Hepatocyte (in vitro differentiated cells): ENCODE data around the gene HEPHL1. TPM values are rescaled to one million over a fixed set of nuclear protein-coding genes. Genes with fewer than 3 reads are reported as not detected.

Experiments used
- DNase-seq: peaks from one replicate; pipeline ENCODE4 v3.0.0-alpha.2; 2016; ENCODE audit warnings: low spot score
- H2AFZ ChIP-seq: fragments of 200-600 bp; sonication (generic); 2 replicates; pipeline ENCODE4 v1.6.0; 2016; ENCODE audit warnings: antibody characterized with exemption, mild to moderate bottlenecking
- H3K27ac ChIP-seq: fragments of 200-600 bp; sonication (generic); 2 replicates; pipeline ENCODE4 v1.5.1; 2016; ENCODE audit warnings: mild to moderate bottlenecking
- H3K27me3 ChIP-seq: fragments of 200-600 bp; sonication (generic); 2 replicates; pipeline ENCODE4 v1.6.1; 2016
- H3K36me3 ChIP-seq: fragments of 200-600 bp; sonication (generic); replicated peaks from 2 replicates; pipeline ENCODE4 v1.5.1; 2016; ENCODE audit warnings: low read depth; ENCODE audit not compliant: insufficient read depth
- H3K4me1 ChIP-seq: fragments of 200-600 bp; sonication (generic); 2 replicates; pipeline ENCODE4 v1.5.1; 2016; ENCODE audit warnings: mild to moderate bottlenecking, moderate library complexity; ENCODE audit not compliant: insufficient read depth
- H3K4me2 ChIP-seq: fragments of 200-600 bp; sonication (generic); 2 replicates; pipeline ENCODE4 v1.6.0; 2016
- H3K4me3 ChIP-seq: fragments of 200-600 bp; sonication (generic); 2 replicates; pipeline ENCODE4 v1.5.1; 2016; ENCODE audit warnings: mild to moderate bottlenecking
- H3K79me2 ChIP-seq: fragments of 200-600 bp; sonication (generic); 2 replicates; pipeline ENCODE4 v1.6.0; 2017; ENCODE audit warnings: mild to moderate bottlenecking
- H3K9me2 ChIP-seq: fragments of 200-600 bp; sonication (generic); replicated peaks from 2 replicates; pipeline ENCODE4 v1.6.0; 2017; ENCODE audit warnings: mild to moderate bottlenecking; ENCODE audit not compliant: insufficient read depth
- H3K9me3 ChIP-seq: fragments of 200-600 bp; sonication (generic); 2 replicates; pipeline ENCODE4 v1.5.1; 2016; ENCODE audit warnings: low read depth, mild to moderate bottlenecking
- H4K20me1 ChIP-seq: fragments of 200-600 bp; sonication (generic); 2 replicates; pipeline ENCODE4 v1.6.0; 2016; ENCODE audit warnings: mild to moderate bottlenecking; ENCODE audit not compliant: insufficient read depth, poor library complexity, severe bottlenecking
- CTCF ChIP-seq: fragments of 200-600 bp; sonication (generic); IDR thresholded peaks from 2 replicates; pipeline ENCODE4 v1.5.1; 2016; ENCODE audit warnings: antibody characterized with exemption, mild to moderate bottlenecking; ENCODE audit not compliant: poor library complexity
- EZH2 ChIP-seq: fragments of 200-600 bp; sonication (generic); IDR thresholded peaks from 2 replicates; pipeline ENCODE4 v1.6.1; 2016; ENCODE audit warnings: antibody characterized with exemption, mild to moderate bottlenecking, borderline replicate concordance
- EZH2phosphoT487 ChIP-seq: fragments of 200-600 bp; sonication (generic); IDR thresholded peaks from one replicate; pipeline ENCODE4 v1.6.1; 2018; ENCODE audit warnings: antibody characterized with exemption, mild to moderate bottlenecking, low read depth, moderate library complexity; ENCODE audit not compliant: unreplicated experiment, severe bottlenecking
- WGBS: methylation state at CpG from one replicate; pipeline ENCODE4 v1.1.6; 2016; ENCODE audit warnings: low lambda C conversion rate; ENCODE audit errors: missing lambda C conversion rate; 5-methylcytosine and 5-hydroxymethylcytosine counted together
- polyA plus RNA-seq: library from polyadenylated mRNA; unstranded; fragments of >200 nt; fragmentation: Nextera tagmentation; extraction: Ambion mirVana; gene quantifications from 2 replicates; pipeline ENCODE4 v1.2.1, GENCODE V29; 2016
- total RNA-seq: library from RNA; depleted of rRNA; stranded (reverse); fragments of >200 nt; gene quantifications from 2 replicates; pipeline ENCODE4 v1.2.3, GENCODE V29; 2014

HEPHL1 gene
- total and polyA plus RNA-seq, 2 experiments from 2014 or later = 0.07 to 0.17 TPM

- WGBS = 67% methylated on average over 3 of the region's 3 CpGs
- no peaks in the 10 kb centered on the region for H3K4me1 ChIP-seq
- no peak overlapping the region for H3K27ac ChIP-seq
- no peaks in the 10 kb centered on the region for H3K79me2 ChIP-seq
- no peaks in the 10 kb centered on the region for H3K36me3 ChIP-seq
- no peaks in the 10 kb centered on the region for H3K9me3 ChIP-seq
- no peaks in the 10 kb centered on the region for H3K27me3 ChIP-seq
- no peak overlapping the region for H3K4me3 ChIP-seq
- DNase-seq = no peak
- H3K9me2 ChIP-seq = no peaks in the 10 kb centered on the region
- TF ChIP-seq CTCF (no peak), EZH2 (no peak), EZH2phosphoT487 (no peak)
- H2AFZ ChIP-seq = no peak overlapping the region
- H4K20me1 ChIP-seq = no peaks in the 10 kb centered on the region
- no peak overlapping the region for H3K4me2 ChIP-seq
Measured at GRCh38 chr11:94111660-94112059, 90.5 kb downstream of the HEPHL1 start.

- no peaks in the 10 kb centered on the region for H3K36me3 ChIP-seq
- no peaks in the 10 kb centered on the region for H3K4me1 ChIP-seq
- no peak overlapping the region for H2AFZ ChIP-seq
- H4K20me1 ChIP-seq = no peaks in the 10 kb centered on the region
- H3K27ac ChIP-seq = no peak overlapping the region
- no peak for DNase-seq
- no peaks in the 10 kb centered on the region for H3K9me2 ChIP-seq
- no peak overlapping the region for H3K4me2 ChIP-seq
- no peaks in the 10 kb centered on the region for H3K9me3 ChIP-seq
- no peaks in the 10 kb centered on the region for H3K27me3 ChIP-seq
- no peaks in the 10 kb centered on the region for H3K79me2 ChIP-seq
- no peak overlapping the region for H3K4me3 ChIP-seq
- no peak for TF ChIP-seq CTCF
- no peak for TF ChIP-seq EZH2phosphoT487
- TF ChIP-seq EZH2 = no peak
- 56% methylated on average over 1 of the region's 1 CpG for WGBS
Measured at GRCh38 chr11:94112206-94112953, 91.2 kb downstream of the HEPHL1 start.

- no peaks in the 10 kb centered on the region for H3K9me3 ChIP-seq
- H3K27ac ChIP-seq = no peak overlapping the region
- H3K27me3 ChIP-seq = no peaks in the 10 kb centered on the region
- WGBS = 80% methylated on average over 1 of the region's 1 CpG
- H3K9me2 ChIP-seq = no peaks in the 10 kb centered on the region
- no peaks in the 10 kb centered on the region for H4K20me1 ChIP-seq
- DNase-seq = no peak
- TF ChIP-seq EZH2phosphoT487 = no peak
- TF ChIP-seq CTCF = no peak
- H3K4me2 ChIP-seq = no peak overlapping the region
- no peaks in the 10 kb centered on the region for H3K4me1 ChIP-seq
- H3K79me2 ChIP-seq = no peaks in the 10 kb centered on the region
- no peaks in the 10 kb centered on the region for H3K36me3 ChIP-seq
- H3K4me3 ChIP-seq = no peak overlapping the region
- H2AFZ ChIP-seq = no peak overlapping the region
Measured at GRCh38 chr11:94117197-94117574, 96.0 kb downstream of the HEPHL1 start.
